Brain microvascular endothelial cell (primary cell): ENCODE results near the gene HPS5.
"Not testable (repeated sequence)": the region's sequence is repeated elsewhere in the genome, so short reads cannot be mapped to it uniquely, and the experiment has no call there.

ENCODE experiments used
- DNase-seq: peaks from one replicate; pipeline ENCODE4 v3.0.0-alpha.2; 2020
- H3K27ac ChIP-seq: fragments of 250-450 bp; sonication (Bioruptor Pico); 2 replicates; pipeline ENCODE4 v1.5.1; 2020; ENCODE audit warnings: mild to moderate bottlenecking, moderate library complexity
- H3K27me3 ChIP-seq: fragments of 250-450 bp; sonication (Bioruptor Pico); replicated peaks from 2 replicates; pipeline ENCODE4 v1.5.1; 2020; ENCODE audit warnings: mild to moderate bottlenecking
- H3K36me3 ChIP-seq: fragments of 250-450 bp; sonication (Bioruptor Pico); replicated peaks from 2 replicates; pipeline ENCODE4 v1.5.1; 2020; ENCODE audit warnings: mild to moderate bottlenecking
- H3K4me3 ChIP-seq: 2 replicates; pipeline ENCODE4 v1.5.1; 2011; ENCODE audit warnings: low read depth, mild to moderate bottlenecking, control low read depth, low read length, moderate library complexity
- in situ Hi-C: cut with HindIII; loops from 2 replicates; pipeline ENCODE4 v1.10.0; 2017; ENCODE audit warnings: low sequenced_read_pairs, low pct_ligation_motif_present
- TF ChIP-seq, protein P1 (sequence below): IDR thresholded peaks from 2 replicates; pipeline ENCODE4 v1.5.1; 2011; ENCODE audit warnings: low read depth, mild to moderate bottlenecking, moderate library complexity, low read length, control low read depth, inconsistent platforms; ENCODE audit errors: missing control alignments

The HPS5 gene

GRCh38 chr11:18253233-18253632 lies 68.7 kb downstream of the HPS5 start:
- Histone ChIP-seq H3K4me3 (no peak overlapping the region), H3K27me3 (no peaks in the 10 kb centered on the region), H3K36me3 (no peaks in the 10 kb centered on the region), H3K27ac (no peak overlapping the region)
- in situ Hi-C loops, result no loop called here
- TF ChIP-seq, protein P1, sequence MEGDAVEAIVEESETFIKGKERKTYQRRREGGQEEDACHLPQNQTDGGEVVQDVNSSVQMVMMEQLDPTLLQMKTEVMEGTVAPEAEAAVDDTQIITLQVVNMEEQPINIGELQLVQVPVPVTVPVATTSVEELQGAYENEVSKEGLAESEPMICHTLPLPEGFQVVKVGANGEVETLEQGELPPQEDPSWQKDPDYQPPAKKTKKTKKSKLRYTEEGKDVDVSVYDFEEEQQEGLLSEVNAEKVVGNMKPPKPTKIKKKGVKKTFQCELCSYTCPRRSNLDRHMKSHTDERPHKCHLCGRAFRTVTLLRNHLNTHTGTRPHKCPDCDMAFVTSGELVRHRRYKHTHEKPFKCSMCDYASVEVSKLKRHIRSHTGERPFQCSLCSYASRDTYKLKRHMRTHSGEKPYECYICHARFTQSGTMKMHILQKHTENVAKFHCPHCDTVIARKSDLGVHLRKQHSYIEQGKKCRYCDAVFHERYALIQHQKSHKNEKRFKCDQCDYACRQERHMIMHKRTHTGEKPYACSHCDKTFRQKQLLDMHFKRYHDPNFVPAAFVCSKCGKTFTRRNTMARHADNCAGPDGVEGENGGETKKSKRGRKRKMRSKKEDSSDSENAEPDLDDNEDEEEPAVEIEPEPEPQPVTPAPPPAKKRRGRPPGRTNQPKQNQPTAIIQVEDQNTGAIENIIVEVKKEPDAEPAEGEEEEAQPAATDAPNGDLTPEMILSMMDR, result peak; percentile 4
- DNase-seq, result no peak

DNA sequence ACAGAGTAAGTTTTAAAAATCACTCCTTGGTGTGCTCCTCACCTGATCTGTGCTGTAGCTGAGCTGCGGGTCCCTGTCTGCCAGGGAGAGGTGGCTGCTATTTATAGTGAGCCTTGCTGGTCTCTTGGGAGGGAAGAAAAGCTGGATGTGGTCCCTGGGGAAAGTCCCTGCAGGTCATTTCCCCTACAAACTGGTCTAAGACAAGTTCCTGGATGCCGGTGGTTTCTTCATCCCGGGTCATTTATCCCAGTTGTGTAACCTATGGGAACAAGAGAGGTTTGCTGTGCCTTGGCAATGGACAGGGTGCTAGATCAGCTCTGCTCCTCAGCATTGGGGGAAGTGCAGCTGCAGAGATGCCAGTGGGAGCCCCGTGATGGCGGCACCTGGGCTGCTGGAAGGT lies 73.4 kb downstream of the HPS5 start, which contains the start of gene SAA2:
TSS of gene SAA2 (minus strand) at position 108 of the 400 bp plus-strand sequence. CDS start 657 bp downstream, outside the sequence.
- Histone ChIP-seq H3K36me3 (no peaks in the 10 kb centered on the region), H3K4me3 (no peak within 1 kb of the TSS), H3K27ac (no peak within 1 kb of the TSS), H3K27me3 (no peaks in the 10 kb centered on the region)
- in situ Hi-C loops, result no loop called here
- TF ChIP-seq, protein P1, result no peak
- no peak for DNase-seq

GRCh38 chr11:18247191-18247581 lies 74.8 kb downstream of the HPS5 start:
- not testable (repeated sequence) for H3K4me3 ChIP-seq, DNase-seq

GRCh38 chr11:18246379-18247190 lies 75.4 kb downstream of the HPS5 start:
- DNase-seq, in situ Hi-C loops, H3K27me3 ChIP-seq, H3K36me3 ChIP-seq, H3K27ac ChIP-seq, H3K4me3 ChIP-seq: not testable (repeated sequence)

More at GRCh38 chr11:18247191-18247581, 74.8 kb downstream of the HPS5 start:
- in situ Hi-C loops, H3K36me3 ChIP-seq, H3K27me3 ChIP-seq, H3K27ac ChIP-seq: not testable (repeated sequence)

DNA sequence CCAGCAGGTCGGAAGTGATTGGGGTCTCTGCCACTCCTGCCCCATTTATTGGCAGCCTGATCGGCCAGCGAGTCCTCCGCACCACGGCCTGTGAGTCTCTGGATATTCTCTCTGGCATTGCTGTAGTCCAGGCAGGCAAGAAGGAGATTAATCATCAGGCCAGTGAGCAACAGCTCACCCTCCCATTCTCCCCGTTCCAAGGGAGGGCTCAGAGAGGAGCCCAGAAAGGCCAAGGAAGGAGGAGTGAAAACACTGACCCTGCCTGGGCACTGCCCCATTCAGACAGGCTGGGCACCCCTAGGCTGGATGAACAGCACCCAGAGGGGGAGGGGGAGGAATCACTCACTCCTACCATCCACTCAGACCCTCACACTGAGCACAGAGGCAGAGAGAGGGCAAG lies 76.5 kb downstream of the HPS5 start:
- TF ChIP-seq, protein P1, result no peak
- H3K4me3 ChIP-seq, result no peak overlapping the region
- no peaks in the 10 kb centered on the region for H3K27me3 ChIP-seq
- in situ Hi-C loops, result no loop called here
- no peak for DNase-seq
- no peak overlapping the region for H3K27ac ChIP-seq
- no peaks in the 10 kb centered on the region for H3K36me3 ChIP-seq

GRCh38 chr11:18243783-18244362 lies 78.1 kb downstream of the HPS5 start:
- peak; percentile 67 for DNase-seq
- Histone ChIP-seq H3K36me3 (no peaks in the 10 kb centered on the region), H3K4me3 (no peak overlapping the region), H3K27me3 (peaks cover 4% of the 10 kb centered on the region), H3K27ac (no peak overlapping the region)
- in situ Hi-C loops, result no loop called here
- TF ChIP-seq, protein P1, result peak; percentile 94
